HepG2 (cell line): ENCODE results near the gene ATG4D. TPM values are rescaled to one million over a fixed set of nuclear protein-coding genes. Genes with fewer than 3 reads are reported as not detected.

ENCODE experiments used
- ARHGAP35 ChIP-seq: sonication (generic); formaldehyde crosslinking; IDR thresholded peaks from 2 replicates; pipeline ENCODE4 v1.9.0; 2022; ENCODE audit warnings: mild to moderate bottlenecking, inconsistent platforms, moderate library complexity, missing genetic modification reagents, borderline replicate concordance
- FOXO1 ChIP-seq: sonication (generic); formaldehyde crosslinking; IDR thresholded peaks from 2 replicates; pipeline ENCODE4 v1.4.0; 2020; ENCODE audit warnings: missing genetic modification reagents
- KDM1A ChIP-seq: IDR thresholded peaks from 2 replicates; pipeline ENCODE4 v1.6.1; 2016; ENCODE audit warnings: missing compliant biosample characterization
- KLF6 ChIP-seq: IDR thresholded peaks from 2 replicates; pipeline ENCODE4 v1.8.0; 2016; ENCODE audit warnings: missing biosample characterization, missing genetic modification reagents
- MBD4 ChIP-seq: IDR thresholded peaks from 2 replicates; pipeline ENCODE4 v1.6.1; 2012; ENCODE audit warnings: low read length, inconsistent platforms, borderline replicate concordance
- MZF1 ChIP-seq: sonication (generic); formaldehyde crosslinking; IDR thresholded peaks from 2 replicates; pipeline ENCODE4 v1.8.1; 2023; ENCODE audit warnings: mild to moderate bottlenecking, missing genetic modification reagents, borderline replicate concordance
- NAIF1 ChIP-seq: sonication (generic); formaldehyde crosslinking; IDR thresholded peaks from 2 replicates; pipeline ENCODE4 v1.5.0; 2020; ENCODE audit warnings: mild to moderate bottlenecking, missing genetic modification reagents, borderline replicate concordance
- NKX3-1 ChIP-seq: sonication (generic); formaldehyde crosslinking; IDR thresholded peaks from 2 replicates; pipeline ENCODE4 v1.5.0; 2020; ENCODE audit warnings: missing genetic modification reagents
- NR0B2 ChIP-seq: sonication (generic); formaldehyde crosslinking; IDR thresholded peaks from 2 replicates; pipeline ENCODE4 v1.4.0; 2020; ENCODE audit warnings: mild to moderate bottlenecking, missing genetic modification reagents
- RBFOX2 ChIP-seq: fragments of 200-400 bp; formaldehyde crosslinking; IDR thresholded peaks from 2 replicates; pipeline ENCODE4 v1.6.1; 2017; ENCODE audit warnings: low read depth, mild to moderate bottlenecking, low read length
- RERE ChIP-seq: IDR thresholded peaks from 2 replicates; pipeline ENCODE4 v1.6.1; 2016; ENCODE audit warnings: low read depth, missing genetic modification reagents, missing compliant biosample characterization
- STAG1 ChIP-seq: sonication (generic); formaldehyde crosslinking; IDR thresholded peaks from 2 replicates; pipeline ENCODE4 v1.4.0; 2020; ENCODE audit warnings: missing genetic modification reagents
- STAT5B ChIP-seq: sonication (generic); formaldehyde crosslinking; IDR thresholded peaks from 2 replicates; pipeline ENCODE4 v1.4.0; 2020; ENCODE audit warnings: missing genetic modification reagents
- UBTF ChIP-seq: sonication (generic); formaldehyde crosslinking; IDR thresholded peaks from 2 replicates; pipeline ENCODE4 v1.4.0; 2020; ENCODE audit warnings: mild to moderate bottlenecking, missing genetic modification reagents
- XRCC5 ChIP-seq: fragments of 200-400 bp; formaldehyde crosslinking; optimal IDR thresholded peaks from 2 replicates; pipeline ENCODE3; 2017; ENCODE audit warnings: mild to moderate bottlenecking, low read length
- ZBTB1 ChIP-seq: sonication (generic); formaldehyde crosslinking; IDR thresholded peaks from 2 replicates; pipeline ENCODE4 v1.4.0; 2020; ENCODE audit warnings: missing genetic modification reagents, borderline replicate concordance
- ZBTB20 ChIP-seq: sonication (generic); formaldehyde crosslinking; IDR thresholded peaks from 2 replicates; pipeline ENCODE4 v1.8.1; 2023; ENCODE audit warnings: missing genetic modification reagents, low read depth, mild to moderate bottlenecking, borderline replicate concordance
- ZNF136 ChIP-seq: sonication (generic); formaldehyde crosslinking; IDR thresholded peaks from 2 replicates; pipeline ENCODE4 v1.8.1; 2022; ENCODE audit warnings: low read depth, mild to moderate bottlenecking, moderate library complexity, missing genetic modification reagents
- ZNF296 ChIP-seq: sonication (generic); formaldehyde crosslinking; conservative IDR thresholded peaks from 2 replicates; pipeline ENCODE4 v1.5.0; 2020; ENCODE audit warnings: mild to moderate bottlenecking, missing genetic modification reagents
- ZNF337 ChIP-seq: sonication (generic); formaldehyde crosslinking; IDR thresholded peaks from 2 replicates; pipeline ENCODE4 v1.5.1; 2020; ENCODE audit warnings: missing genetic modification reagents, low read depth, mild to moderate bottlenecking, borderline replicate concordance
- ZNF562 ChIP-seq: sonication (generic); formaldehyde crosslinking; IDR thresholded peaks from 2 replicates; pipeline ENCODE4 v1.8.0; 2022; ENCODE audit warnings: missing genetic modification reagents, borderline replicate concordance
- ZNF766 ChIP-seq: sonication (generic); formaldehyde crosslinking; IDR thresholded peaks from 2 replicates; pipeline ENCODE4 v1.5.0; 2020; ENCODE audit warnings: missing genetic modification reagents, borderline replicate concordance
- polyA plus RNA-seq, 8 experiments: library from polyadenylated mRNA; depleted of rRNA in 3 of 8; stranded (reverse) in 7 of 8; unstranded in 1 of 8; fragments of >200 nt; fragmentation: Illumina TruSeq in 4 of 8; extraction: Trizol in 4 of 8; gene quantifications; 2 replicates each; pipeline versions ENCODE4 v1.2.1 to v1.2.3, GENCODE V29; 2011 to 2016; ENCODE audit warnings: low read depth in 4 of 8, missing spikeins in 1 of 8, mixed read lengths in 1 of 8; ENCODE audit not compliant: insufficient read depth in 1 of 8
- total RNA-seq, 5 experiments: library from RNA; depleted of rRNA; stranded (reverse); fragments of >200 nt; fragmentation: Illumina TruSeq; extraction: Trizol; gene quantifications; 2 replicates each; pipeline ENCODE4 v1.2.3, GENCODE V29; 2016; ENCODE audit warnings: low read depth in 1 of 5

The ATG4D gene
- total and polyA plus RNA-seq, 2 of the 13 experiments (the other 11 are each of a cell fraction or from before 2014, with no cell fraction given): 17.8 to 19.0 TPM

DNA sequence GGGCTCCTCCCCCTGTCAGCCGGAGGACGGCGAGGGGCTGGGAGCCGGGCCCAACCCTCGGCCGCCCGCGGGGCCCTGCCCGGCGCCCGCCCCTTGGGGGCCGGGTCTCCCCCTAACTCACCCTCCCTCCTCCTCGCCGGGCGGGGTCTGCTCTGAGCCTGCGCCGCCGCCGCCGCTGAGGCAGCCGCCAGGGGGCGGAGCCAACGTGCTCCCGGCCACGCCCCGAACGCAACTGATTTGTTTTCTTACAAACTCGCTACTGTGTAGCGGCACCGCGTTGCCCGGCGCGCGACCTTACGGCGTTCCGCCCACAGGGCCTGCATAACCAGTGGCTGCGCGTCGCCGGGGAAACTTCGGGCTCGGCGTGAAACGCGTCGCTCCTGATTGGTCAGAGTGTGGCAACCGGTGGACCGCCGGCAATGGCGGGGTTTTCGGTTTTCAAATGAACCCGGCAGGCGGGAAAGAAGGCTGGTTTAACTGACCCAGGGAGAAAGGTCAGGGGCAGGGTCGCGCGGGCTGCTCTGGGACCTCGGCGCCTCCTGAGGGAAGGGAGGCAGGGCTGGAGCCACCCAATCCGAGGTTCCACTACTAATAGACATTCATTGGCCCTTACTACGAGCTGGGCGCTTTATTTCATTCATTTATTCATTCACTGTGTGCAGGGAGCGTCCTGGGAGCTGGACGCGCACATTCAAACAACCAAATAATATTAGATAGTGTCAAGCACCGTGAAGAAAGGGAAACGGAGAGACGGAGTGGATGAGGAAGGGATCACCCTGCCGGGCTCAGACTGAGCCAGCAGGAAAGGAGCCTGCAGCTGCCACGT, 25.3 kb downstream of the ATG4D start, which contains the start of gene CDKN2D (continued):
- TF ChIP-seq ZNF562 (CRISPR knock-in tag) (peak; percentile 82; the same call in 1 of the 2 replicates), ZNF337 (CRISPR knock-in tag) (no peak), ZNF296 (CRISPR knock-in tag) (no peak), ZNF766 (peak; percentile 38; the same call in 1 of the 2 replicates), NAIF1 (CRISPR knock-in tag) (0 out of 2 replicates have a peak, but pooled peaks have one; percentile 47), NKX3-1 (peak; percentile 37; the same call in 1 of the 2 replicates), MBD4 (no peak), ZBTB20 (no peak), ARHGAP35 (CRISPR knock-in tag) (no peak; the same call in 1 of the 2 replicates), NR0B2 (CRISPR knock-in tag) (peak; percentile 62; the same call in 1 of the 2 replicates), RERE (CRISPR knock-in tag) (no peak), KDM1A (no peak), ZNF136 (CRISPR knock-in tag) (no peak), XRCC5 (no peak), UBTF (CRISPR knock-in tag) (no peak; the same call in 1 of the 2 replicates), FOXO1 (no peak; the same call in 1 of the 2 replicates), ZBTB1 (no peak), KLF6 (CRISPR knock-in tag) (no peak), MZF1 (CRISPR knock-in tag) (no peak), STAG1 (no peak), STAT5B (no peak), RBFOX2 (peak; percentile 74)
